Camera-type eye (tissue), 1 donor: ENCODE data around the gene SLC26A8. TPM values are rescaled to one million over a fixed set of nuclear protein-coding genes. Genes with fewer than 3 reads are reported as not detected.

Experiments used
- total RNA-seq: library from RNA; depleted of rRNA; stranded (reverse); fragments of >200 nt; gene quantifications from one replicate; pipeline ENCODE4 v1.2.3, GENCODE V29; 2014

SLC26A8 gene, protein sequence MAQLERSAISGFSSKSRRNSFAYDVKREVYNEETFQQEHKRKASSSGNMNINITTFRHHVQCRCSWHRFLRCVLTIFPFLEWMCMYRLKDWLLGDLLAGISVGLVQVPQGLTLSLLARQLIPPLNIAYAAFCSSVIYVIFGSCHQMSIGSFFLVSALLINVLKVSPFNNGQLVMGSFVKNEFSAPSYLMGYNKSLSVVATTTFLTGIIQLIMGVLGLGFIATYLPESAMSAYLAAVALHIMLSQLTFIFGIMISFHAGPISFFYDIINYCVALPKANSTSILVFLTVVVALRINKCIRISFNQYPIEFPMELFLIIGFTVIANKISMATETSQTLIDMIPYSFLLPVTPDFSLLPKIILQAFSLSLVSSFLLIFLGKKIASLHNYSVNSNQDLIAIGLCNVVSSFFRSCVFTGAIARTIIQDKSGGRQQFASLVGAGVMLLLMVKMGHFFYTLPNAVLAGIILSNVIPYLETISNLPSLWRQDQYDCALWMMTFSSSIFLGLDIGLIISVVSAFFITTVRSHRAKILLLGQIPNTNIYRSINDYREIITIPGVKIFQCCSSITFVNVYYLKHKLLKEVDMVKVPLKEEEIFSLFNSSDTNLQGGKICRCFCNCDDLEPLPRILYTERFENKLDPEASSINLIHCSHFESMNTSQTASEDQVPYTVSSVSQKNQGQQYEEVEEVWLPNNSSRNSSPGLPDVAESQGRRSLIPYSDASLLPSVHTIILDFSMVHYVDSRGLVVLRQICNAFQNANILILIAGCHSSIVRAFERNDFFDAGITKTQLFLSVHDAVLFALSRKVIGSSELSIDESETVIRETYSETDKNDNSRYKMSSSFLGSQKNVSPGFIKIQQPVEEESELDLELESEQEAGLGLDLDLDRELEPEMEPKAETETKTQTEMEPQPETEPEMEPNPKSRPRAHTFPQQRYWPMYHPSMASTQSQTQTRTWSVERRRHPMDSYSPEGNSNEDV
- 1.4 TPM for total RNA-seq

GRCh38 chr6:36023996-36024795, at the start of gene SLC26A8:
TSS of gene SLC26A8 (minus strand) at chr6:36024641. CDS start at chr6:36019707, 4,934 bp downstream.

DNA sequence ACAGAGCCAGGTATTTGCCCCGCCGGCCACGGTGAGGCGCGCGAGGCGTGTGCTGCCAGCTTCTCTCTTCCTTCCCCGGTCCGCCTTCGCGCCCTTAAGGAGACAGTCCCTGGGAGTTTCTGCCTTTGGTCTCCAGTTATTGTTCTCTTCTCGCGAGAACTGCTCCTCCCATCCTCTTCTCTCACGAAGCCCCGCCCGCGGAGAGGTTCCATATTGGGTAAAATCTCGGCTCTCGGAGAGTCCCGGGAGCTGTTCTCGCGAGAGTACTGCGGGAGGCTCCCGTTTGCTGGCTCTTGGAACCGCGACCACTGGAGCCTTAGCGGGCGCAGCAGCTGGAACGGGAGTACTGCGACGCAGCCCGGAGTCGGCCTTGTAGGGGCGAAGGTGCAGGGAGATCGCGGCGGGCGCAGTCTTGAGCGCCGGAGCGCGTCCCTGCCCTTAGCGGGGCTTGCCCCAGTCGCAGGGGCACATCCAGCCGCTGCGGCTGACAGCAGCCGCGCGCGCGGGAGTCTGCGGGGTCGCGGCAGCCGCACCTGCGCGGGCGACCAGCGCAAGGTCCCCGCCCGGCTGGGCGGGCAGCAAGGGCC, 3.2 kb upstream of the SLC26A8 start, which contains the start of gene MAPK14:
TSS of gene MAPK14 (plus strand) at position 308 of the 587 bp plus-strand sequence. CDS start 350 bp downstream, outside the sequence.

GRCh38 chr6:35920793-35921732, 103.4 kb downstream of the SLC26A8 start, which contains the start of gene SRPK1:
TSS of gene SRPK1 (minus strand) at chr6:35921098. CDS start at chr6:35921056, 42 bp downstream.

Other genes with a start within 250 kb of the SLC26A8 start
- not detected for gene CLPSL2, start 248.0 kb downstream of the SLC26A8 start, total RNA-seq
- gene CLPSL1, start 243.6 kb downstream of the SLC26A8 start, total RNA-seq = not detected
- not detected for gene CLPS, start 227.3 kb downstream of the SLC26A8 start, total RNA-seq
- 0.27 TPM for gene LHFPL5, start 219.3 kb downstream of the SLC26A8 start, total RNA-seq
- gene SRPK1, start 103.5 kb downstream of the SLC26A8 start, total RNA-seq = 96.9 TPM
- 75.2 TPM for gene MAPK14, start 3.2 kb upstream of the SLC26A8 start, total RNA-seq
- 9.2 TPM for gene MAPK13, start 105.9 kb upstream of the SLC26A8 start, total RNA-seq
- gene BRPF3, start 172.1 kb upstream of the SLC26A8 start, total RNA-seq = 39.2 TPM
- gene PNPLA1, start 245.4 kb upstream of the SLC26A8 start, total RNA-seq = 0.16 TPM